ENCODE data around the gene GLRB.

GRCh38 chr4:157141976-157142375, 66.0 kb downstream of the GLRB start:
- no peak for TF ChIP-seq EGR2 (tag by site-specific recombination; IDR thresholded peaks at IDR 0.05; ENCODE audit: low read depth)
- TF ChIP-seq CTCF (tag by site-specific recombination; IDR thresholded peaks at IDR 0.05) = no peak

Data from HEK293 (cell line).